ENCODE measurements around the gene SPPL3. TPM values are rescaled to one million over a fixed set of nuclear protein-coding genes. Genes with fewer than 3 reads are reported as not detected.
"Not testable (repeated sequence)": the region's sequence is repeated elsewhere in the genome, so short reads cannot be mapped to it uniquely, and the experiment has no call there.

The SPPL3 gene
- total and polyA plus RNA-seq, 8 donors = 44.5 to 76.2 (median 68.1) TPM

GRCh38 chr12:120736404-120737331 lies 167.5 kb downstream of the SPPL3 start:
- Histone ChIP-seq H3K36me3 (peaks cover 0 to 32% of the 10 kb centered on the region in 2 donors), H3K4me3 (no peak overlapping the region), H3K4me1 (no peaks in the 10 kb centered on the region), H3K9me3 (no peaks in the 10 kb centered on the region), H3K27me3 (no peaks in the 10 kb centered on the region), H3K27ac (no peak overlapping the region)
- intact Hi-C loops (cut with DNase I) = no loop called here
- ATAC-seq = no peak
- DNase-seq = no peak
- no peak for TF ChIP-seq CTCF (IDR thresholded peaks at IDR 0.05)

- ATAC-seq = no peak
- no peaks in the 10 kb centered on the region for H3K4me1 ChIP-seq
- no peaks in the 10 kb centered on the region for H3K9me3 ChIP-seq
- intact Hi-C loops (cut with DNase I) = no loop called here
- H3K27me3 ChIP-seq = no peaks in the 10 kb centered on the region
- DNase-seq = no peak
- H3K27ac ChIP-seq = no peak overlapping the region
- no peak for TF ChIP-seq CTCF (IDR thresholded peaks at IDR 0.05)
- H3K4me3 ChIP-seq = no peak overlapping the region
- H3K36me3 ChIP-seq = peaks cover 0 to 44% of the 10 kb centered on the region in 2 donors
These were observed 169.0 kb downstream of the SPPL3 start for GRCh38 chr12:120735181-120735580.

GRCh38 chr12:120734210-120734609 lies 169.9 kb downstream of the SPPL3 start:
- Histone ChIP-seq H3K9me3 (no peaks in the 10 kb centered on the region), H3K4me1 (no peaks in the 10 kb centered on the region), H3K27me3 (no peaks in the 10 kb centered on the region), H3K4me3 (no peak overlapping the region), H3K27ac (no peak overlapping the region), H3K36me3 (peaks cover 0 to 44% of the 10 kb centered on the region in 2 donors)
- no peak for ATAC-seq
- no peak for TF ChIP-seq CTCF (IDR thresholded peaks at IDR 0.05)
- DNase-seq = no peak
- intact Hi-C loops (cut with DNase I) = no loop called here

GRCh38 chr12:120733574-120733973 lies 170.6 kb downstream of the SPPL3 start:
- H3K4me1 ChIP-seq = no peaks in the 10 kb centered on the region
- H3K27me3 ChIP-seq = no peaks in the 10 kb centered on the region
- H3K27ac ChIP-seq = no peak overlapping the region
- intact Hi-C loops (cut with DNase I) = no loop called here
- DNase-seq (no peak), ATAC-seq (no peak)
- peaks cover 0 to 40% of the 10 kb centered on the region in 2 donors for H3K36me3 ChIP-seq
- H3K9me3 ChIP-seq = no peaks in the 10 kb centered on the region
- no peak overlapping the region for H3K4me3 ChIP-seq
- no peak for TF ChIP-seq CTCF (IDR thresholded peaks at IDR 0.05)

GRCh38 chr12:120732198-120732597 lies 172.0 kb downstream of the SPPL3 start:
- H3K27ac ChIP-seq; DNase-seq; H3K27me3 ChIP-seq; H3K4me3 ChIP-seq; ATAC-seq; H3K4me1 ChIP-seq; H3K9me3 ChIP-seq; intact Hi-C loops (cut with DNase I): not testable (repeated sequence)
- H3K36me3 ChIP-seq = peaks cover 0 to 40% of the 10 kb centered on the region in 2 donors
